ENCODE results near the gene MIEN1.
"Not testable (repeated sequence)": the region's sequence is repeated elsewhere in the genome, so short reads cannot be mapped to it uniquely, and the experiment has no call there.

Gene MIEN1

DNA sequence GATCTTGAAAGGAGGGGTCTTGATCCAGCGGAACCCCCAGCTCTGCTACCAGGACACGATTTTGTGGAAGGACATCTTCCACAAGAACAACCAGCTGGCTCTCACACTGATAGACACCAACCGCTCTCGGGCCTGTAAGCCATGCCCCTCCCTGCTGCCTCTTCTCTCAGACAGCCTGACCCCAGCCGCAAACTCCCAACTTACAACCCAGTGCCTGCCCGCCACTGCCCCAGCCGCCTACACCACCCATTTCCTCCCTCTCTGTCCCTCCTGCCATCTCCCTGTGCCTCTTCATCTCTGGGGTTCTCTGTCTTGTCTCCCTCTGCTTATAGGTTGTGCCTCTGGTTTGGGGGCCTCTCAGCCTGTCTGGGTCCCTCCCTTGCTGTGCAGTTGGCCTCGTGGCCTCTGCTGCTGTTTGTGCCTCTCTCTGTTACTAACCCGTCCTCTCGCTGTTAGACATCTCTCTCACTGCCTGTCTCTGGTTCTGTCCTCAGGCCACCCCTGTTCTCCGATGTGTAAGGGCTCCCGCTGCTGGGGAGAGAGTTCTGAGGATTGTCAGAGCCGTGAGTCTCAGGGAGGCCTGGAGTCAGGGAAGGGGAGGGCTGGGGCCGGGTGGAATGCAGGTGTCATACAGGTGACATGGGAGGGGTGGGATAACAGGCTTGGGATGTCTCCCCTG, 20.9 kb downstream of the MIEN1 start:
- TF ChIP-seq GATA1 (IDR thresholded peaks at IDR 0.05; ENCODE audit: low read depth, low read length) (no peak), POLR2A (IDR thresholded peaks at IDR 0.05; ENCODE audit: low read length) (no peak)
- DNase-seq: no peak

DNA sequence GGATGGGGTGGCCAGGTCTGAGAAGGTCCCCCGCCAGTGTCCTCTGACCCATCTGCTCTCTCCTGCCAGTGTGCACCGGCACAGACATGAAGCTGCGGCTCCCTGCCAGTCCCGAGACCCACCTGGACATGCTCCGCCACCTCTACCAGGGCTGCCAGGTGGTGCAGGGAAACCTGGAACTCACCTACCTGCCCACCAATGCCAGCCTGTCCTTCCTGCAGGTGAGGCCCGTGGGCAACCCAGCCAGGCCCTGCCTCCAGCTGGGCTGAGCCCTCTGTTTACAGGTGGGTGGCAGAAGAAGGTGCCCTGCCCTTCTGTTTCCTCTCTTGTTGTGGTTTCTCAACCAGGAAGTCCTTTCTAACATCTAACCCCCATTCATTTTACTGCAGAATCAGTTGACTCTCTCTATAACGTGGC, 23.4 kb downstream of the MIEN1 start:
- TF ChIP-seq POLR2A (IDR thresholded peaks at IDR 0.05; ENCODE audit: low read length) (no peak), GATA1 (IDR thresholded peaks at IDR 0.05; ENCODE audit: low read depth, low read length) (no peak)
- DNase-seq: no peak

DNA sequence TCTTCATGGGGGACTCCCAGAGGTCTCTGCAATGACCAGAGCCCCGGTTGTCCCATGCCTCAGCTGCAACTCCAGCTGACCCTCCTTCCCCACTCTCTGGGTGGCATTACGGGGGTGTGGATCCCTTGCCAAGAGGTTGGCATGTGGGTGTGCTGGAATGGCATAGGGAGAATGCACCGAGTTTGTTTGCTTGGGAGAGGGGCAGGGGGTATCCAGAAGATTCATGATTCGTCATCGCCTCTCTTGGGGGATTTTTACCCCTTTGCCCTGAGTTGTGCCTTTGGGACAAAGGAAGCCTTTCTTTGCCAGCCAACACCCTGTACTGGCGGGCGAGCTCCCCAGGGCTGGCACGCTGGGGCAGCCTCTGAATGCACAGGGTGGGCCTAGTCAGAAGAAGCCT, 23.9 kb downstream of the MIEN1 start:
- DNase-seq: no peak
- TF ChIP-seq GATA1 (IDR thresholded peaks at IDR 0.05; ENCODE audit: low read depth, low read length): no peak
- no peak for TF ChIP-seq POLR2A (IDR thresholded peaks at IDR 0.05; ENCODE audit: low read length)

DNA sequence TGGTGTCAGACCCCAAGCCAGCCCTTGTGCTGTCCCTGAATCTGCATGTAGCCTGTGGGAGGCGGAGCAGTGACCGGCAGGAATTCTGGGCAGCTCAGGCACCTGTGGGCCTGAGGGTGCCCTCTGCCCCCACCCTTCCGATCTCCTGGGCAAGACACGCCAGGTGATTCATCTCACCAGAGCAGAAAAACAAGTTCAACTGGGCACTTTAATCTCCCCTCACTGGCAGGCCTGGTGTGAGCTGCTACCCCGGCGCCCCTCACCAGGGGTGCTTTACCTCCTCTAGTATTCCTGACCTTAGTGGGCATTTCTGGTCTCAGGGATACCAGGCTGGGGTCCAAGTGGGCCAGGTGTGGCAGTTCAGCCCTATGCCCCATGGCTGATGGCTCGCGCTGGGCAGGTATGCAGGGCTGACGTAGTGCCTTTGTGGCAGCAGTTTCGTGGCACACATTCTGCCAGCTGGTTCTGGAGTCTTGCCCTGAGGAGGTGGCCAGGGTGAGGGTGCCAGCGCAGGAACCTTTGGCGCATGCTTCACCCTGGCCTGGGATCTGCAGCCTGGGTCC, 24.5 kb downstream of the MIEN1 start:
- DNase-seq: no peak
- TF ChIP-seq GATA1 (IDR thresholded peaks at IDR 0.05; ENCODE audit: low read depth, low read length): no peak
- no peak for TF ChIP-seq POLR2A (IDR thresholded peaks at IDR 0.05; ENCODE audit: low read length)

DNA sequence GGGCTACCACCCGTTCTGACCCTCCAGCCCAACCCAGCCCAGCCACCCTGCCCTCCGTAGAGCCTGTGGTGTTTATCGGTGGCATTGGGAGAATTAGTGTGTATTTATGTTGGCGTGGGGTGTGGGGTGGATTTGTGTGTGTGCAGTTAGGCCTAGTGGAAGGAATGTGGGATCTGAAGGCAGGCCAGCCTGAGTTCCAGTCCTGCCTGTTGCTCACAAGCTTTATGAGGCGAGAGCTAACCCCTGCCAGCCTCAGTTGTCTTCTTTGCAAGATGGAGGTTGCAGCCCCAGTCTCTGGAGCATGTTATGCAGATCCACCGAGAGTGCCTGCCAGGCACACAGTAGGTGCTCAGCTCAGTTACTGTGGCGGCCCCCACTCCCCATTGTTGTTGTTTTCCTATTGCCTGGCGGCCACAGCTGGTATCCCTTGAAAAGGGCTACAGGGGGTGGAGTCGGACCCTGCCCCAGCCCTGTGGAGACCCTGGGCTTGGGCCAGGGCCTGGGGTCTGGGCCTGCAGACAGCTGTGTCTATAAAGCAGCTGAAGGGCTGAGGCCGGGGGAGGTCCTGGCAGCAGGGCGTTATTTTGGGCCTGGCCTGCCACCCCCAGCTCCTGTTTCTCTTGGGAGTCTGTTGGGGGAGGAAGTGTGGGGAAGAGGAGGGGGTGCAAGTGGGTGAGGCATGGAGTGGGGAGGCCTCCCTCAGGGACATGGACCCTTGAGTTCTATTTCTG, 25.3 kb downstream of the MIEN1 start:
- no peak for DNase-seq

DNA sequence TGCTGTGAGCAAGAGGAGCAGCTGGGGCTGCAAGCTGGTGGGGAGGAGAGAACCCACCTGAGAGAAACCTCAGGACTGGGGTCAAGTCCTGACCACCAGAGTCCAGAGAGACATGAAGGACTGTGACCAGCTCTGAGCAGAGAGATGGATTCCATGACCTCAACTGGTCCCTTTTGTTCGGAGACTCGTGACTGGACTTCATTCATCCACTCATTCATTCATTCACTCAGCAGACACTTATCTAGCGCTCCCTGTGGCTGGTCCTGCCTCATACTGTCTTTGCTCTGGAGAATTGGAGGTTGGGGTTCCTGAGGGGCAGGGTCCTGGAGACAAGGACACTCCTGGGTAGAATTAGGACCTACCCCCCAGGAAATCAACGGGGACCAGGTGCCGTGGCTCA, 26.4 kb downstream of the MIEN1 start:
- no peak for DNase-seq
- no peak for TF ChIP-seq POLR2A (IDR thresholded peaks at IDR 0.05; ENCODE audit: low read length)
- TF ChIP-seq GATA1 (IDR thresholded peaks at IDR 0.05; ENCODE audit: low read depth, low read length): no peak

More for the DNA sequence above, 25.3 kb downstream of the MIEN1 start:
- TF ChIP-seq POLR2A (IDR thresholded peaks at IDR 0.05; ENCODE audit: low read length) (no peak), GATA1 (IDR thresholded peaks at IDR 0.05; ENCODE audit: low read depth, low read length) (no peak)

DNA sequence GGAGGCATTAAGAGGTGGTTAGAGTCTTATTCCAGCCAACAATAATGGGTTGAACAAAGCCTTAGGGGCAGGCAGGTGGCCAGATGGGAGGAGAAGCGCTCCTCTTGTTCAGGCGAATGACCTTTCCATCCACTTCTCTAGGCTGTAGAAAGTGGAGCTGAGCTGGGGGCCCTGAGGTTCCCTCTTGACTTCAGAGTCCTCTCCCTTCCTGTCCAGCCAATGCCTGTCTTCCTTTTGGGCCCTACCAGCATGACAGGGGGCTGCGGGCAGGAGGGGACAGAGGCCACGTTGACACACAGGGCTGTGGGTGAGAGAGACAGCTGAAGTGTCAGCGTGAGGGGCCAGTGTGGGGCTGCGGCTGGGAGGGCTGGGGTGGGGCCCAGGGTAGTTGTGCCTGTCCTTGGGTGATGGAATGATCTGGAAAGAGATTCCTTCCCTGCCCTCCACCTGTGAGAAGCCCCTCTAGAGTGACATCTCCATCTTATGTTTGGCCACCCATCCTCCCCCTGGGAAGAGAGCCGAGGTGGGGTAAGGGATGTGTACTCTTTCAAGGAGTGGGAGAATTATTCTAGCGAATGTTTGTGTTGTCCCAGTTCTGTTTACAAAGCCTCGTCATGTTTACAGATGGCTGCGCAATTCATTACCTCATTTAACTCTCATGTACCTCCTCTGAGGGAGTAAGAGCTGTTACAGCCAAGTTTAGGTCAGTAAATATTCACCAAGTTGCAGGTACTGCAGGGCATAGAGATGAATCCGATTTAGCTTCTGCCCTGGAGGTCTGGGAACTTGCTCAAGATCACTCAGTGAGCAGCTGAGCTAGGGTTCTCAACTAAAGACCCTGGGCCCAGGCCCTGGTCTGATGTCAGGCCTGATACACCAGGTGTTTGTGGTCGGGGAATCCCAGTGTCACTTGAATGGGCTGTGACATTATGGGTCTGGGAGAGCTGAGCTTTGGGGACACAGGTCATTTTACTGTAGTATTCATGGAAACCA, 27.1 kb downstream of the MIEN1 start:
- DNase-seq: no peak

DNA sequence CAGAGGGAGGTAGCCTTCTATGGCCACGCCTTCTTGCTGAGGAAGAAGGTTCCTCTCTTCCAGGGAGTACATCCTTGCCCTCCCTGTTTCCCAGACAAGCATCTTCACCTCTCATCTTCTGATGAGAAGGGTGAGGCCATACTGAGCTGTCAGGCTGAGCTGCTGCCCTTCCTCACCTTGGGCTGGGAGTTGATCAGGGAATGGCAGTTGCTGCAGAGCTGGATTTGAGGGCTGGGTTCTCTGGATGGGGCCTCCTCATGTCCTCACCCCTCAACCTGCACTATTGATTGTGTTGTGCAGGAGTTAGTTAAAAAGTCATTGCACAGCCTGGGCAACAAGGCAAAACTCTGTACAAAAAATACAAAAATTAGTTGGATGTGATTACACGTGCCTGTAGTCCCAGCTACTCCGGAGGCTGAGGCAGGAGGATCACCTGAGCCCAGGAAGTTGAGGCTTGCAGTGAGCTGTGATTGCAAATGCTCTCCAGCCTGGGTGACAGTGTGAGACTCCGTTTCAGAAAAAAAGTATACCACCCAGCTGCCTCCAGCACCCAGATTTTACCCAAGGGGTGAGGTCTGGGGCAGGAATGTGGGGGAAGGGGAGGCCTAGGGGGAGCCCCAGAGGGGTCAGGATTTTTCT, 28.4 kb downstream of the MIEN1 start:
- TF ChIP-seq GATA1 (IDR thresholded peaks at IDR 0.05; ENCODE audit: low read depth, low read length) (no peak), POLR2A (IDR thresholded peaks at IDR 0.05; ENCODE audit: low read length) (no peak)

More for the DNA sequence above, 27.1 kb downstream of the MIEN1 start:
- no peak for TF ChIP-seq GATA1 (IDR thresholded peaks at IDR 0.05; ENCODE audit: low read depth, low read length)
- TF ChIP-seq POLR2A (IDR thresholded peaks at IDR 0.05; ENCODE audit: low read length): no peak

DNA sequence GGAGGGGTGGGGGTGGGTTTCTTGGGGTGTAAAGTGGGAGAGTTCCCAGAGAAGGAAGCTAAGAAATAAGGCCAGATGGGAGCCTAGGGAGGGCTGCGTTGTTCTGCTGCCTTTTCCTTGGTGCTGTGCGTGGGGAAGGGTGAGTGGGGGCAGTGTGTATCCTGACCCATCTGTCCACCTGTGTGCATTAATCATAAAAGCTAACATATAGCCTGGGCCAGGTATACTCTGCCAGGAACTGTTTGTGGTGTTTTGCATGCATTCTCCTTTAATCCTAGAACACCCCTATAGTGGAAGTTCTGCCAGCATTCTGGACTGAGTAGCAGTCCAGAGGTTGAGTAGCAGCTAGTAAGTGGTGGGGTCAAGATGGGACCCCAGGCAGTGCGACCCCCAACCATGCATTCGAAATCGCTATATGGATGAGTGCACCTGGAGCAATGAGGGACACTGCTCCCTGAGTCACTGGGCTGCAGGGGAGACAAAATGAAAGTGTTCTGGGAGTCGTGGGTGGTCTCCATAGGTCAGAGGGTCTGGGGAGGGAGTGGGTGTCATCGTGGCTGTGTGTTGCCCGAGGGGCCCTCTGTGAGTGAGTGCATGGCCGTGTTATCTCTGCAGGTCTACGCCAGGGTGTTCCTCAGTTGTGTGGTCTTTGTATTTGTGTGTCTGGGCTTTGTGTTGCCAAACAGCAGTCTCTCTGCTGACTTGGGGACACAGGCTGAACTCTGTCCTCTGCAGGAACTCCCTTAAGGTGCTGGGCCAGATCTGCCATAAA, 29.1 kb downstream of the MIEN1 start:
- no peak for DNase-seq
- TF ChIP-seq GATA1 (IDR thresholded peaks at IDR 0.05; ENCODE audit: low read depth, low read length): no peak
- no peak for TF ChIP-seq POLR2A (IDR thresholded peaks at IDR 0.05; ENCODE audit: low read length)

More for the DNA sequence above, 28.4 kb downstream of the MIEN1 start:
- DNase-seq: no peak

DNA sequence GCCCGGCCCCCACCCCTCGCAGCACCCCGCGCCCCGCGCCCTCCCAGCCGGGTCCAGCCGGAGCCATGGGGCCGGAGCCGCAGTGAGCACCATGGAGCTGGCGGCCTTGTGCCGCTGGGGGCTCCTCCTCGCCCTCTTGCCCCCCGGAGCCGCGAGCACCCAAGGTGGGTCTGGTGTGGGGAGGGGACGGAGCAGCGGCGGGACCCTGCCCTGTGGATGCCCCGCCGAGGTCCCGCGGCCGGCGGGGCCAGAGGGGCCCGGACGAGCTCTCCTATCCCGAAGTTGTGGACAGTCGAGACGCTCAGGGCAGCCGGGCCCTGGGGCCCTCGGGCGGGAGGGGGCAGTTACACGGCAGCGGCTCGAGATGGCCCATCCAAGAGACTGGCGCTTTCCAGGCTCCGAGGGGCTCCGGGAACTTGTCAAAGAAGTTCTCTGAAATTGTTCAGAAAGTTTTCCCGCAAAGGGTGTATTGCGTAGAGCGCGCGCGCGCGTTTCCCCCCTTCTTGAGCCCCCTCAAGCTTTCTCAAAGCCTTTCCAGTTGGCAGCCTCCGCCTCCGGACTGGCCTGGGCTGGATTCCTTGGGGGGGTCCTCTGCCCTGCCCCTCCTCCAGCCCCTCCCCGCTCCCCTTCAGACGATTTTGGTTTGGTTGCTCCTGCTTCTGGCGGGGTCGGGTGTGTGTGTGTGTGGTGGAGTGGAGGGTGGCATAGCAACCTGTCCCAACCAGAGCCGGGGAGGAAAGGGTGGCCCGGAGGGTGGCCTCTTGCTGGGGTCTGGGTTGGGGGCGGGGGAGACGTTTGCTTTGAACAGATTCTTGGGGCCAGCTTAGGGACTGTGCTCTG, 30.0 kb downstream of the MIEN1 start:
- DNase-seq: no peak
- TF ChIP-seq POLR2A (IDR thresholded peaks at IDR 0.05; ENCODE audit: low read length) (no peak), GATA1 (IDR thresholded peaks at IDR 0.05; ENCODE audit: low read depth, low read length) (no peak)

DNA sequence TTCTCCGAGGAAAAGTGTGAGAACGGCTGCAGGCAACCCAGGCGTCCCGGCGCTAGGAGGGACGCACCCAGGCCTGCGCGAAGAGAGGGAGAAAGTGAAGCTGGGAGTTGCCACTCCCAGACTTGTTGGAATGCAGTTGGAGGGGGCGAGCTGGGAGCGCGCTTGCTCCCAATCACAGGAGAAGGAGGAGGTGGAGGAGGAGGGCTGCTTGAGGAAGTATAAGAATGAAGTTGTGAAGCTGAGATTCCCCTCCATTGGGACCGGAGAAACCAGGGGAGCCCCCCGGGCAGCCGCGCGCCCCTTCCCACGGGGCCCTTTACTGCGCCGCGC, 30.5 kb downstream of the MIEN1 start, which contains the start of gene ERBB2:
Gene ERBB2 (plus strand): TSS at position 247 of the 330 bp plus-strand sequence. CDS start 175 bp downstream, outside the sequence.
- no peak for DNase-seq
- TF ChIP-seq POLR2A (IDR thresholded peaks at IDR 0.05; ENCODE audit: low read length): no peak
- no peak for TF ChIP-seq GATA1 (IDR thresholded peaks at IDR 0.05; ENCODE audit: low read depth, low read length)

DNA sequence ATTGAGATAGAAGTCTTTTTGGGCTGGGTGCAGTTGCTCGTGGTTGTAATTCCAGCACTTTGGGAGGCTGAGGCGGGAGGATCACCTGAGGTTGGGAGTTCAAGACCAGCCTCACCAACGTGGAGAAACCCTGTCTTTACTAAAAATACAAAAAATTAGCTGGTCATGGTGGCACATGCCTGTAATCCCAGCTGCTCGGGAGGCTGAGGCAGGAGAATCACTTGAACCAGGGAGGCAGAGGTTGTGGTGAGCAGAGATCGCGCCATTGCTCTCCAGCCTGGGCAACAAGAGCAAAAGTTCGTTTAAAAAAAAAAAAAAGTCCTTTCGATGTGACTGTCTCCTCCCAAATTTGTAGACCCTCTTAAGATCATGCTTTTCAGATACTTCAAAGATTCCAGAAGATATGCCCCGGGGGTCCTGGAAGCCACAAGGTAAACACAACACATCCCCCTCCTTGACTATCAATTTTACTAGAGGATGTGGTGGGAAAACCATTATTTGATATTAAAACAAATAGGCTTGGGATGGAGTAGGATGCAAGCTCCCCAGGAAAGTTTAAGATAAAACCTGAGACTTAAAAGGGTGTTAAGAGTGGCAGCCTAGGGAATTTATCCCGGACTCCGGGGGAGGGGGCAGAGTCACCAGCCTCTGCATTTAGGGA, 31.0 kb downstream of the MIEN1 start:
- DNase-seq: not testable (repeated sequence)

All from erythroblast (primary cell).